PFSK-1 (cell line): Measurements from ENCODE around the gene C1orf35.
A peak's percentile ranks its signal among the peaks of the same experiment; 100 is the strongest.

Experiments used
- POLR2AphosphoS5 ChIP-seq: IDR thresholded peaks from 2 replicates; pipeline ENCODE4 v1.6.1; 2012; ENCODE audit warnings: low read depth, mild to moderate bottlenecking, control low read depth, low read length, moderate library complexity
- TAF1 ChIP-seq: IDR thresholded peaks from 2 replicates; pipeline ENCODE4 v1.6.1; 2012; ENCODE audit warnings: low read length, control low read depth, borderline replicate concordance; ENCODE audit not compliant: insufficient read depth

- peak; percentile 85 for TF ChIP-seq TAF1
- TF ChIP-seq POLR2AphosphoS5, result peak; percentile 71
These were observed 37.0 kb upstream of the C1orf35 start, which contains the start of gene GUK1 for GRCh38 chr1:228139931-228140723.
